Ovary (tissue), 3 donors: Measurements from ENCODE around the gene SEC22C.

Experiments
- CTCF ChIP-seq, 3 donors: fragments of 450-650 bp in 2 of 3; fragments of 200-600 bp in 1 of 3; IDR thresholded peaks; one replicate each; pipeline versions ENCODE4 v1.5.1 to v1.8.0; 2016 to 2022; ENCODE audit warnings: antibody characterized with exemption in 3 of 3, mild to moderate bottlenecking in 1 of 3
- POLR2A ChIP-seq: fragments of 450-650 bp; IDR thresholded peaks from one replicate; pipeline ENCODE4 v1.6.1; 2017; ENCODE audit warnings: antibody characterized with exemption, mild to moderate bottlenecking, moderate library complexity
- donor health status: DM: no; HTN: no; CAD: no.

- no peak for TF ChIP-seq CTCF (IDR thresholded peaks at IDR 0.05)
- TF ChIP-seq POLR2A: no peak
These were observed 3.7 kb downstream of the SEC22C start for GRCh38 chr3:42578054-42578453.
